ENCODE results near the gene COL27A1. TPM values are rescaled to one million over a fixed set of nuclear protein-coding genes. Genes with fewer than 3 reads are reported as not detected.
"Not testable (repeated sequence)": the region's sequence is repeated elsewhere in the genome, so short reads cannot be mapped to it uniquely, and the experiment has no call there.

COL27A1 gene
- total and polyA plus RNA-seq, 9 of the 15 experiments (the other 6 are each of a cell fraction or from before 2014, with no cell fraction given), result 0.07 TPM; not detected in 8

DNA sequence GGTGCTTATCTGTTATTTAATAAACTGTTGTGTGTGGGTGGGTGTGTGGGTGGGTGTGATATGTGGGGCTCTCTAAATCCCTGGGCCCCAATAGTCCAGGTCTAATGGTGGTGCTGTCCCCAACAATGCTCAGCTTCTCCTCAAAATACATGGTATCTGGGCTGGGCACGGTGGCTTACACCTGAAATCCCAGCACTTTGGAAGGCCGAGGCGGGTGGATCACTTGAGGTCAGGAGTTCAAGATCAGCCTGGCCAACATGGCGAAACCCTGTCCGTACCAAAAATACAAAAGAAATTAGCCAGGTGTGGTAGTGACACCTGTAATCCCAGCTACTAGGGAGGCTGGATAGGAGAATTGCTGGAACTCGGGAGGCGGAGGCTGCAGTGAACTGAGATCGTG is 163.1 kb downstream of the COL27A1 start:
- BruUV-seq (replicated peaks), result no TSS peak
- 69% methylated on average over 6 of the region's 8 CpGs for WGBS (ENCODE audit: insufficient coverage, low coverage, missing lambda C conversion rate)
- intact Hi-C loops (cut with micrococcal nuclease) (no loop called here), in situ Hi-C loops (cut with MboI) (no loop called here)
- H3K36me3 ChIP-seq (ENCODE audit: control insufficient read depth, insufficient read depth, low read length), result no peaks in the 10 kb centered on the region
- peaks cover 4 to 25% of the 10 kb centered on the region in 2 experiments; a peak in 3 of 5 replicates for H3K27me3 ChIP-seq (ENCODE audit: control insufficient read depth in 2 of 2, insufficient read depth in 2 of 2, low read length in 2 of 2)
- H3K4me2 ChIP-seq (ENCODE audit: insufficient read depth, low read length), result no peak overlapping the region
- H3K9me1 ChIP-seq (ENCODE audit: control insufficient read depth, insufficient read depth, low read length), result no peaks in the 10 kb centered on the region
- H3K79me2 ChIP-seq (ENCODE audit: control insufficient read depth, insufficient read depth, low read length), result no peaks in the 10 kb centered on the region
- DNase-seq (ENCODE audit: extremely low read depth in 1 of 4, low spot score in 3 of 4), result no peak
- ChIA-PET POLR2A (no interaction called here), CTCF (ENCODE audit: low intra/inter-chr PET ratio) (no interaction called here)
- FAIRE-seq, result no peak
- H3K9me3 ChIP-seq (replicated peaks; ENCODE audit: control insufficient read depth, insufficient read depth, low read depth, low read length), result no peaks in the 10 kb centered on the region
- no peak for ATAC-seq
- no peak overlapping the region for H3K4me3 ChIP-seq
- H2AFZ ChIP-seq (ENCODE audit: low read depth, low read length), result no peak overlapping the region
- H4K20me1 ChIP-seq (replicated peaks; ENCODE audit: control insufficient read depth, insufficient read depth, low read length), result no peaks in the 10 kb centered on the region
- no peak overlapping the region for H3K27ac ChIP-seq (ENCODE audit: extremely low read depth, low read depth, low read length)
- TF ChIP-seq POLR2G (IDR thresholded peaks at IDR 0.05; ENCODE audit: low read depth, low read length), result no peak
- 0 out of 2 replicates have a peak, but pooled peaks have one; percentile 5 for TF ChIP-seq EGR1 (conservative IDR thresholded peaks at IDR 0.05)
- H3K4me1 ChIP-seq (replicated peaks in 1 of 2; ENCODE audit: control insufficient read depth in 2 of 2, insufficient read depth in 2 of 2, low read length in 2 of 2), result no peaks in the 10 kb centered on the region; a peak in 1 of 5 replicates
- H3K9ac ChIP-seq (ENCODE audit: insufficient read depth in 1 of 2, low read depth in 2 of 2, low read length in 2 of 2), result no peak overlapping the region

DNA sequence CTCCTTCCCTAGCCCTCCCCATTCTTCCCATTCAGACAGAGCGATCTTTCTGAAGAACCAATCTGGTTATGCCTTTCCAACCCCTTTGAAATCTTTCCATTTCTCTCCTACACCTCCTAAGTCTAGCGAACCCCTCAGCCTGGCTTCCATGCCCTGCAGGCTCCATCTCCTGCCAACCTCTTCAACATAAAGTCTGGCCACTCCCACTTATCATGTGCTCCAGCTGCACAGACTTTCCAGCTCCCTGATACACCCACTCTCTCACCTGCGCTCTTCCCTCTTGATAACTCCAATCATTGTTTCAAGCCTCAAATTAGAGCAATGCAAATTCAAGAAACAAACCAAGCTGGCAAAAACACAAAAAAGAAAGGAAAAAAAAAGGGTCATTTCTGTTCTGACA is 163.8 kb downstream of the COL27A1 start:
- TF ChIP-seq, protein P1, sequence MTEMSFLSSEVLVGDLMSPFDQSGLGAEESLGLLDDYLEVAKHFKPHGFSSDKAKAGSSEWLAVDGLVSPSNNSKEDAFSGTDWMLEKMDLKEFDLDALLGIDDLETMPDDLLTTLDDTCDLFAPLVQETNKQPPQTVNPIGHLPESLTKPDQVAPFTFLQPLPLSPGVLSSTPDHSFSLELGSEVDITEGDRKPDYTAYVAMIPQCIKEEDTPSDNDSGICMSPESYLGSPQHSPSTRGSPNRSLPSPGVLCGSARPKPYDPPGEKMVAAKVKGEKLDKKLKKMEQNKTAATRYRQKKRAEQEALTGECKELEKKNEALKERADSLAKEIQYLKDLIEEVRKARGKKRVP (CRISPR knock-in tag; IDR thresholded peaks at IDR 0.05), result no peak
- TF ChIP-seq ZNF140 (CRISPR knock-in tag; IDR thresholded peaks at IDR 0.05), result no peak
- TF ChIP-seq, protein P2, sequence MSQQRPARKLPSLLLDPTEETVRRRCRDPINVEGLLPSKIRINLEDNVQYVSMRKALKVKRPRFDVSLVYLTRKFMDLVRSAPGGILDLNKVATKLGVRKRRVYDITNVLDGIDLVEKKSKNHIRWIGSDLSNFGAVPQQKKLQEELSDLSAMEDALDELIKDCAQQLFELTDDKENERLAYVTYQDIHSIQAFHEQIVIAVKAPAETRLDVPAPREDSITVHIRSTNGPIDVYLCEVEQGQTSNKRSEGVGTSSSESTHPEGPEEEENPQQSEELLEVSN (IDR thresholded peaks at IDR 0.05; ENCODE audit: borderline replicate concordance in 1 of 2, extremely low read depth in 1 of 2, insufficient read depth in 1 of 2, insufficient read length in 1 of 2, low read depth in 1 of 2, low read length in 1 of 2, poor library complexity in 1 of 2, severe bottlenecking in 1 of 2), result no peak
- no peak for TF ChIP-seq IRF2 (CRISPR knock-in tag; IDR thresholded peaks at IDR 0.05)
- no peak for TF ChIP-seq MIER1 (IDR thresholded peaks at IDR 0.05; ENCODE audit: low read depth)
- H3K27ac ChIP-seq (ENCODE audit: extremely low read depth, low read depth, low read length), result no peak overlapping the region
- no peaks in the 10 kb centered on the region for H3K9me1 ChIP-seq (ENCODE audit: control insufficient read depth, insufficient read depth, low read length)
- ChIA-PET POLR2A (no interaction called here), CTCF (ENCODE audit: low intra/inter-chr PET ratio) (no interaction called here)
- peaks cover 6 to 31% of the 10 kb centered on the region in 2 experiments; a peak in 3 of 5 replicates for H3K27me3 ChIP-seq (ENCODE audit: control insufficient read depth in 2 of 2, insufficient read depth in 2 of 2, low read length in 2 of 2)
- no peaks in the 10 kb centered on the region for H3K36me3 ChIP-seq (ENCODE audit: control insufficient read depth, insufficient read depth, low read length)
- ATAC-seq, result no peak
- intact Hi-C loops (cut with micrococcal nuclease) (no loop called here), in situ Hi-C loops (cut with MboI) (no loop called here)
- no peak for DNase-seq (ENCODE audit: extremely low read depth in 1 of 4, low spot score in 3 of 4)
- 39% methylated on average over 3 of the region's 3 CpGs for WGBS (ENCODE audit: insufficient coverage, low coverage, missing lambda C conversion rate)
- H3K9ac ChIP-seq (ENCODE audit: insufficient read depth in 1 of 2, low read depth in 2 of 2, low read length in 2 of 2), result no peak overlapping the region
- FAIRE-seq, result no peak
- no peaks in the 10 kb centered on the region; a peak in 1 of 5 replicates for H3K4me1 ChIP-seq (replicated peaks in 1 of 2; ENCODE audit: control insufficient read depth in 2 of 2, insufficient read depth in 2 of 2, low read length in 2 of 2)
- no peaks in the 10 kb centered on the region for H4K20me1 ChIP-seq (replicated peaks; ENCODE audit: control insufficient read depth, insufficient read depth, low read length)
- H3K9me3 ChIP-seq (replicated peaks; ENCODE audit: control insufficient read depth, insufficient read depth, low read depth, low read length), result no peaks in the 10 kb centered on the region
- BruUV-seq (replicated peaks), result no TSS peak
- no peak overlapping the region for H2AFZ ChIP-seq (ENCODE audit: low read depth, low read length)
- H3K4me2 ChIP-seq (ENCODE audit: insufficient read depth, low read length), result no peak overlapping the region
- no peak overlapping the region for H3K4me3 ChIP-seq
- H3K79me2 ChIP-seq (ENCODE audit: control insufficient read depth, insufficient read depth, low read length), result no peaks in the 10 kb centered on the region

DNA sequence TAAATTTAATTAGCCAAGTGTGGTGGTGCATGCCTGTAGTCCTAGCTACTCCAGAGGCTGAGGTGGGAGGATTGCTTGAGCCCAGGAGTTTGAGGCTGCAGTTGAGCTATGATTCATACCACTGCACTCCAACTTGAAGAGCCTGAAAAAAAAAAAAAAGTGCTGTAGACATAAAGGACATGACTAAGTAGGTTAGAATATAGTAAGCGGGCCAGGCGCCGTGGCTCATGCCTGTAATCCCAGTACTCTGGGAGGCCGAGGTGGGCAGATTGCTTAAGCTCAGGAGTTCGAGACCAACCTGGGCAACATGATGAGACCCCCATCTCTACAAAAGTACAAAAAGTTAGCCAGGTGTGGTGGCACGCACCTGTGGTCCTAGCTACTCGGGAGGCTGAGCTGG is 165.4 kb downstream of the COL27A1 start:
- DNase-seq (ENCODE audit: extremely low read depth in 1 of 4, low spot score in 3 of 4); H3K36me3 ChIP-seq (ENCODE audit: control insufficient read depth, insufficient read depth, low read length); H3K4me1 ChIP-seq (replicated peaks in 1 of 2; ENCODE audit: control insufficient read depth in 2 of 2, insufficient read depth in 2 of 2, low read length in 2 of 2); in situ Hi-C loops (cut with MboI); ATAC-seq; CTCF ChIA-PET (ENCODE audit: low intra/inter-chr PET ratio); H3K9me1 ChIP-seq (ENCODE audit: control insufficient read depth, insufficient read depth, low read length); H3K4me2 ChIP-seq (ENCODE audit: insufficient read depth, low read length); H3K79me2 ChIP-seq (ENCODE audit: control insufficient read depth, insufficient read depth, low read length); H3K4me3 ChIP-seq; FAIRE-seq; BruUV-seq (replicated peaks); H3K9ac ChIP-seq (ENCODE audit: insufficient read depth in 1 of 2, low read depth in 2 of 2, low read length in 2 of 2); H2AFZ ChIP-seq (ENCODE audit: low read depth, low read length); H3K27ac ChIP-seq (ENCODE audit: extremely low read depth, low read depth, low read length); H4K20me1 ChIP-seq (replicated peaks; ENCODE audit: control insufficient read depth, insufficient read depth, low read length); POLR2A ChIA-PET; H3K9me3 ChIP-seq (replicated peaks; ENCODE audit: control insufficient read depth, insufficient read depth, low read depth, low read length); intact Hi-C loops (cut with micrococcal nuclease): not testable (repeated sequence)
- H3K27me3 ChIP-seq (ENCODE audit: control insufficient read depth in 2 of 2, insufficient read depth in 2 of 2, low read length in 2 of 2), result peaks cover 10 to 32% of the 10 kb centered on the region in 2 experiments; a peak in 4 of 5 replicates
- 9% methylated on average over 7 of the region's 7 CpGs for WGBS (ENCODE audit: insufficient coverage, low coverage, missing lambda C conversion rate)

Data from K562 (cell line).